ENCODE results near the gene BMP6. TPM values are rescaled to one million over a fixed set of nuclear protein-coding genes. Genes with fewer than 3 reads are reported as not detected.

Gene BMP6
- total and polyA plus RNA-seq, 10 of the 15 experiments (the other 5 are each of a cell fraction or from before 2014, with no cell fraction given), result 0.02 to 0.15 (median 0.05) TPM; not detected in 5

- no peak for DNase-seq (ENCODE audit: low read depth, low spot score)
- peak; percentile 41 for FAIRE-seq
- Histone ChIP-seq H3K9me3 (replicated peaks; ENCODE audit: control insufficient read depth, insufficient read depth, low read length) (no peaks in the 10 kb centered on the region), H3K4me3 (no peak overlapping the region), H3K79me2 (ENCODE audit: control insufficient read depth, insufficient read depth, low read length) (peaks cover 2% of the 10 kb centered on the region; the same call in 1 of the 2 replicates), H2AFZ (ENCODE audit: control insufficient read depth, low read depth, low read length) (no peak overlapping the region), H3K27me3 (replicated peaks in 1 of 2; ENCODE audit: control insufficient read depth in 2 of 2, insufficient read depth in 2 of 2, low read length in 1 of 2) (no peaks in the 10 kb centered on the region), H4K20me1 (ENCODE audit: control insufficient read depth, insufficient read depth) (peaks cover 6% of the 10 kb centered on the region), H3K9ac (ENCODE audit: control insufficient read depth, insufficient read depth, low read length) (no peak overlapping the region), H3K4me2 (ENCODE audit: control insufficient read depth, insufficient read depth) (no peak overlapping the region), H3K4me1 (ENCODE audit: control insufficient read depth, insufficient read depth, low read length) (peaks cover 21% of the 10 kb centered on the region), H3K27ac (ENCODE audit: control insufficient read depth, insufficient read depth) (no peak overlapping the region), H3K36me3 (ENCODE audit: control insufficient read depth in 2 of 2, insufficient read depth in 2 of 2, low read length in 1 of 2) (peaks cover 24 to 68% of the 10 kb centered on the region in 2 experiments)
- no TSS peak for BruUV-seq (replicated peaks)
- ChIA-PET SMC1A (ENCODE audit: uncharacterized antibody, unreplicated experiment) (interaction anchor here (0.8 to 3.3 kb wide), 4 partner anchors 95 to 161 kb away, joined by 3 to 20 read pairs (median 8); no protein-coding TSS in a partner anchor), RAD21 (ENCODE audit: unreplicated experiment) (interaction anchor here (2.0 kb wide), 1 partner anchor 95 kb away, joined by 7 read pairs; no protein-coding TSS in a partner anchor), CTCF (interaction anchor here (1.2 to 1.4 kb wide), 3 partner anchors 95 to 161 kb away, joined by 4 to 13 read pairs (median 4); no protein-coding TSS in a partner anchor), POLR2A (no interaction called here)
- peak; percentile 16; the same call in 1 of the 3 replicates for ATAC-seq
- intact Hi-C loops (cut with micrococcal nuclease; ENCODE audit: unreplicated experiment), result loop anchor here (5.0 kb wide), 2 partner anchors 165 to 175 kb away; partner anchors contain the start of gene BLOC1S5
- 66% methylated on average over 9 of the region's 9 CpGs for WGBS (ENCODE audit: insufficient coverage, insufficient replicate concordance, low lambda C conversion rate, missing lambda C conversion rate)
- in situ Hi-C loops (cut with MboI), result no loop called here
- TF ChIP-seq IRF5 (IDR thresholded peaks at IDR 0.05; ENCODE audit: borderline replicate concordance), result no peak
- TF ChIP-seq SMAD1 (IDR thresholded peaks at IDR 0.05; ENCODE audit: low read depth, partially characterized antibody), result no peak
- no peak for TF ChIP-seq KAT2A (conservative IDR thresholded peaks at IDR 0.05; ENCODE audit: control insufficient read depth, low read depth, low read length)
- TF ChIP-seq CTCF (IDR thresholded peaks at IDR 0.05 in 2 of 3, conservative IDR thresholded peaks at IDR 0.05 in 1 of 3; ENCODE audit: control insufficient read depth in 2 of 3, extremely low read depth in 1 of 3, insufficient read depth in 1 of 3, low read depth in 3 of 3, low read length in 3 of 3), result no peak
- TF ChIP-seq ELK1 (IDR thresholded peaks at IDR 0.05; ENCODE audit: low read depth, low read length), result no peak
- TF ChIP-seq POLR2AphosphoS2 (IDR thresholded peaks at IDR 0.05; ENCODE audit: low read depth, low read length), result no peak
- TF ChIP-seq HDAC6 (IDR thresholded peaks at IDR 0.05; ENCODE audit: unreplicated experiment), result no peak
- TF ChIP-seq ZNF207 (IDR thresholded peaks at IDR 0.05; ENCODE audit: borderline replicate concordance), result no peak
- no peak for TF ChIP-seq HDAC2 (IDR thresholded peaks at IDR 0.05)
- no peak for TF ChIP-seq JUND (IDR thresholded peaks at IDR 0.05; ENCODE audit: low read depth, low read length)
- TF ChIP-seq MTA2 (IDR thresholded peaks at IDR 0.05; ENCODE audit: low read depth), result no peak
- TF ChIP-seq BRCA1 (IDR thresholded peaks at IDR 0.05; ENCODE audit: low read depth, low read length), result no peak
- TF ChIP-seq NFYA (IDR thresholded peaks at IDR 0.05; ENCODE audit: borderline replicate concordance, low read depth, low read length), result no peak
- no peak for TF ChIP-seq USF1 (IDR thresholded peaks at IDR 0.05; ENCODE audit: borderline replicate concordance, extremely low read length, insufficient read depth, low read depth, low read length)
- TF ChIP-seq NRF1 (conservative IDR thresholded peaks at IDR 0.05; ENCODE audit: low read depth, low read length), result no peak
- no peak for TF ChIP-seq FOXK2 (IDR thresholded peaks at IDR 0.05)
Observed at GRCh38 chr6:7897461-7898192, 171.7 kb downstream of the BMP6 start.
